Stimulated activated naive CD8-positive, alpha-beta T cell treated with anti-CD3 and anti-CD28 coated beads, Interleukin-15, amount 100 ng/mL, for 72 hours (primary cell): ENCODE data around the gene C22orf23.
A peak's percentile ranks its signal among the peaks of the same experiment; 100 is the strongest.

Experiments used
- ATAC-seq: fragments of 150-1000 bp; cut with Tn5 transposase; 2 replicates; pipeline ENCODE4 v1.10.0; 2021; ENCODE audit warnings: mild to moderate bottlenecking, moderate library complexity
- DNase-seq, 2 donors: peaks; one replicate each; pipeline ENCODE4 v3.0.0; 2021 to 2022
- H3K27ac Mint-ChIP-seq, 2 donors: one replicate each; pipeline ENCODE4 v1.8.0; 2022; ENCODE audit warnings: mild to moderate bottlenecking in 2 of 2, mixed read lengths in 2 of 2, moderate library complexity in 2 of 2
- H3K27me3 Mint-ChIP-seq: one replicate; pipeline ENCODE4 v1.8.0; 2022; ENCODE audit warnings: mixed read lengths
- H3K4me1 Mint-ChIP-seq: one replicate; pipeline ENCODE4 v1.8.0; 2022; ENCODE audit warnings: mild to moderate bottlenecking, mixed read lengths
- H3K4me3 Mint-ChIP-seq, 2 donors: one replicate each; pipeline ENCODE4 v1.8.0; 2022; ENCODE audit warnings: mild to moderate bottlenecking in 2 of 2, mixed read lengths in 2 of 2, moderate library complexity in 1 of 2
- H3K9me3 Mint-ChIP-seq, 2 donors: one replicate each; pipeline ENCODE4 v1.8.0; 2022; ENCODE audit warnings: mixed read lengths in 2 of 2

Gene C22orf23

GRCh38 chr22:37943825-37944198, 9.6 kb downstream of the C22orf23 start:
- ATAC-seq = no peak
- Mint-ChIP-seq H3K4me3 (no peak overlapping the region), H3K27ac (no peak overlapping the region), H3K27me3 (no peaks in the 10 kb centered on the region), H3K4me1 (no peaks in the 10 kb centered on the region), H3K9me3 (no peaks in the 10 kb centered on the region)
- DNase-seq = no peak

- Mint-ChIP-seq H3K4me3 (no peak overlapping the region), H3K9me3 (no peaks in the 10 kb centered on the region), H3K27ac (no peak overlapping the region), H3K4me1 (no peaks in the 10 kb centered on the region), H3K27me3 (no peaks in the 10 kb centered on the region)
- no peak for DNase-seq
- no peak for ATAC-seq
Observed at GRCh38 chr22:37943136-37943824, 10.1 kb downstream of the C22orf23 start.

GRCh38 chr22:37942133-37942532, 11.3 kb downstream of the C22orf23 start:
- no peak for ATAC-seq
- H3K4me1 Mint-ChIP-seq = no peaks in the 10 kb centered on the region
- DNase-seq = no peak
- no peak overlapping the region for H3K27ac Mint-ChIP-seq
- H3K27me3 Mint-ChIP-seq = no peaks in the 10 kb centered on the region
- H3K9me3 Mint-ChIP-seq = no peaks in the 10 kb centered on the region
- no peak overlapping the region for H3K4me3 Mint-ChIP-seq

GRCh38 chr22:37940698-37941376, 12.6 kb downstream of the C22orf23 start:
- Mint-ChIP-seq H3K27me3 (no peaks in the 10 kb centered on the region), H3K9me3 (no peaks in the 10 kb centered on the region), H3K27ac (peak overlapping the region in 1 of 2 donors; percentile 48), H3K4me1 (no peaks in the 10 kb centered on the region), H3K4me3 (no peak overlapping the region)
- no peak for DNase-seq
- no peak for ATAC-seq

GRCh38 chr22:37933711-37934376, 19.6 kb downstream of the C22orf23 start:
- no peaks in the 10 kb centered on the region for H3K27me3 Mint-ChIP-seq
- DNase-seq (peak; percentile 75 to 85), ATAC-seq (peak; percentile 97)
- H3K4me3 Mint-ChIP-seq = peak overlapping the region in 1 of 2 donors; percentile 24
- H3K4me1 Mint-ChIP-seq = peaks cover 18% of the 10 kb centered on the region
- no peaks in the 10 kb centered on the region for H3K9me3 Mint-ChIP-seq
- H3K27ac Mint-ChIP-seq = no peak overlapping the region

- Mint-ChIP-seq H3K27me3 (no peaks in the 10 kb centered on the region), H3K4me1 (peaks cover 18% of the 10 kb centered on the region), H3K9me3 (no peaks in the 10 kb centered on the region), H3K27ac (no peak overlapping the region), H3K4me3 (no peak overlapping the region)
- no peak for DNase-seq
- ATAC-seq = no peak
Observed at GRCh38 chr22:37932821-37933578, 20.4 kb downstream of the C22orf23 start.

- Mint-ChIP-seq H3K27ac (no peak overlapping the region), H3K4me1 (peaks cover 18% of the 10 kb centered on the region), H3K9me3 (no peaks in the 10 kb centered on the region), H3K4me3 (no peak overlapping the region), H3K27me3 (no peaks in the 10 kb centered on the region)
- DNase-seq (no peak), ATAC-seq (no peak)
Observed at GRCh38 chr22:37932401-37932800, 21.0 kb downstream of the C22orf23 start.

- Mint-ChIP-seq H3K4me1 (peaks cover 18% of the 10 kb centered on the region), H3K27me3 (no peaks in the 10 kb centered on the region), H3K4me3 (no peak overlapping the region), H3K9me3 (no peaks in the 10 kb centered on the region), H3K27ac (no peak overlapping the region)
- ATAC-seq (no peak), DNase-seq (no peak)
Observed at GRCh38 chr22:37931893-37932389, 21.5 kb downstream of the C22orf23 start.

- Mint-ChIP-seq H3K4me3 (no peak overlapping the region), H3K4me1 (peaks cover 18% of the 10 kb centered on the region), H3K9me3 (no peaks in the 10 kb centered on the region), H3K27me3 (no peaks in the 10 kb centered on the region), H3K27ac (no peak overlapping the region)
- ATAC-seq = no peak
- no peak for DNase-seq
Observed at GRCh38 chr22:37930952-37931440, 22.4 kb downstream of the C22orf23 start.

- Mint-ChIP-seq H3K4me3 (no peak overlapping the region), H3K4me1 (peaks cover 18% of the 10 kb centered on the region), H3K9me3 (no peaks in the 10 kb centered on the region), H3K27ac (no peak overlapping the region), H3K27me3 (no peaks in the 10 kb centered on the region)
- peak; percentile 41 for ATAC-seq
- DNase-seq = no peak
Observed at GRCh38 chr22:37930270-37930951, 23.0 kb downstream of the C22orf23 start.

GRCh38 chr22:37929390-37929789, 24.0 kb downstream of the C22orf23 start:
- H3K9me3 Mint-ChIP-seq = no peaks in the 10 kb centered on the region
- peaks cover 18% of the 10 kb centered on the region for H3K4me1 Mint-ChIP-seq
- ATAC-seq (no peak), DNase-seq (no peak)
- no peak overlapping the region for H3K4me3 Mint-ChIP-seq
- H3K27ac Mint-ChIP-seq = no peak overlapping the region
- H3K27me3 Mint-ChIP-seq = no peaks in the 10 kb centered on the region

GRCh38 chr22:37927637-37927936, 25.8 kb downstream of the C22orf23 start:
- ATAC-seq (no peak), DNase-seq (no peak)
- H3K4me3 Mint-ChIP-seq = no peak overlapping the region
- no peaks in the 10 kb centered on the region for H3K4me1 Mint-ChIP-seq
- no peaks in the 10 kb centered on the region for H3K9me3 Mint-ChIP-seq
- no peak overlapping the region for H3K27ac Mint-ChIP-seq
- no peaks in the 10 kb centered on the region for H3K27me3 Mint-ChIP-seq

GRCh38 chr22:37926771-37927636, 26.4 kb downstream of the C22orf23 start:
- DNase-seq (no peak), ATAC-seq (no peak)
- Mint-ChIP-seq H3K4me1 (no peaks in the 10 kb centered on the region), H3K27ac (no peak overlapping the region), H3K9me3 (no peaks in the 10 kb centered on the region), H3K4me3 (no peak overlapping the region), H3K27me3 (no peaks in the 10 kb centered on the region)

- Mint-ChIP-seq H3K27ac (no peak overlapping the region), H3K27me3 (no peaks in the 10 kb centered on the region), H3K9me3 (no peaks in the 10 kb centered on the region), H3K4me3 (no peak overlapping the region), H3K4me1 (no peaks in the 10 kb centered on the region)
- DNase-seq (no peak), ATAC-seq (no peak)
Observed at GRCh38 chr22:37926358-37926757, 27.0 kb downstream of the C22orf23 start.
